Measurements from ENCODE around the gene DUSP16.
"Not testable (repeated sequence)": the region's sequence is repeated elsewhere in the genome, so short reads cannot be mapped to it uniquely, and the experiment has no call there.

- TF ChIP-seq CTCF, POLR2A (IDR thresholded peaks at IDR 0.05): not testable (repeated sequence)
Measured at GRCh38 chr12:12588436-12588835, 25.8 kb upstream of the DUSP16 start.

Measured in lower leg skin (tissue), 3 donors.